ENCODE data around the gene OIP5. TPM values are rescaled to one million over a fixed set of nuclear protein-coding genes. Genes with fewer than 3 reads are reported as not detected.

OIP5 gene
- total RNA-seq, 6 experiments from 2014 or later, result 4.1 to 8.0 (median 7.1) TPM

GRCh38 chr15:41347236-41347635 lies 14.8 kb upstream of the OIP5 start:
- no peak for DNase-seq
- no peak overlapping the region for H3K27ac Mint-ChIP-seq
- H3K36me3 Mint-ChIP-seq (ENCODE audit: low read depth), result peaks cover 33% of the 10 kb centered on the region; the same call in 1 of the 2 replicates
- no peaks in the 10 kb centered on the region for H3K9me3 Mint-ChIP-seq
- no peak for TF ChIP-seq CTCF (IDR thresholded peaks at IDR 0.05)
- H3K4me3 Mint-ChIP-seq, result no peak overlapping the region
- H3K4me1 Mint-ChIP-seq (ENCODE audit: low read depth), result no peaks in the 10 kb centered on the region
- no peaks in the 10 kb centered on the region; the same call in 1 of the 2 replicates for H3K27me3 Mint-ChIP-seq (ENCODE audit: insufficient read depth)

- no peaks in the 10 kb centered on the region; the same call in 1 of the 2 replicates for H3K27me3 Mint-ChIP-seq (ENCODE audit: insufficient read depth)
- no peak for TF ChIP-seq CTCF (IDR thresholded peaks at IDR 0.05)
- H3K4me3 Mint-ChIP-seq, result no peak overlapping the region
- H3K27ac Mint-ChIP-seq, result no peak overlapping the region
- H3K9me3 Mint-ChIP-seq, result no peaks in the 10 kb centered on the region
- H3K36me3 Mint-ChIP-seq (ENCODE audit: low read depth), result peaks cover 34% of the 10 kb centered on the region
- peaks cover 33% of the 10 kb centered on the region for H3K4me1 Mint-ChIP-seq (ENCODE audit: low read depth)
- no peak for DNase-seq
Observed at GRCh38 chr15:41341519-41341918, 9.1 kb upstream of the OIP5 start.

- no peaks in the 10 kb centered on the region for H3K9me3 Mint-ChIP-seq
- peaks cover 26% of the 10 kb centered on the region for H3K36me3 Mint-ChIP-seq (ENCODE audit: low read depth)
- peaks cover 34% of the 10 kb centered on the region for H3K4me1 Mint-ChIP-seq (ENCODE audit: low read depth)
- no peak for TF ChIP-seq CTCF (IDR thresholded peaks at IDR 0.05)
- H3K27ac Mint-ChIP-seq, result peak overlapping the region; percentile 35; the same call in 1 of the 2 replicates
- no peaks in the 10 kb centered on the region; the same call in 1 of the 2 replicates for H3K27me3 Mint-ChIP-seq (ENCODE audit: insufficient read depth)
- DNase-seq, result no peak
- H3K4me3 Mint-ChIP-seq, result no peak overlapping the region
Observed at GRCh38 chr15:41340189-41340695, 7.9 kb upstream of the OIP5 start.

- Mint-ChIP-seq H3K4me3 (peak overlapping the region; percentile 46), H3K27me3 (ENCODE audit: insufficient read depth) (peaks cover under 1% of the 10 kb centered on the region; the same call in 1 of the 2 replicates), H3K4me1 (ENCODE audit: low read depth) (peaks cover 42% of the 10 kb centered on the region), H3K36me3 (ENCODE audit: low read depth) (peaks cover 26% of the 10 kb centered on the region), H3K27ac (peak overlapping the region; percentile 80), H3K9me3 (no peaks in the 10 kb centered on the region; the same call in 1 of the 2 replicates)
- DNase-seq, result no peak
- TF ChIP-seq CTCF (IDR thresholded peaks at IDR 0.05), result no peak
Observed at GRCh38 chr15:41337631-41338522, 5.5 kb upstream of the OIP5 start.

GRCh38 chr15:41337047-41337446 lies 4.7 kb upstream of the OIP5 start:
- Mint-ChIP-seq H3K4me1 (ENCODE audit: low read depth) (peaks cover 40% of the 10 kb centered on the region), H3K36me3 (ENCODE audit: low read depth) (peaks cover 21% of the 10 kb centered on the region), H3K4me3 (no peak overlapping the region)

More at GRCh38 chr15:41337047-41337446, 4.7 kb upstream of the OIP5 start:
- H3K27ac Mint-ChIP-seq, result peak overlapping the region; percentile 80
- TF ChIP-seq CTCF (IDR thresholded peaks at IDR 0.05), result no peak
- H3K27me3 Mint-ChIP-seq (ENCODE audit: insufficient read depth), result peaks cover 6% of the 10 kb centered on the region; the same call in 1 of the 2 replicates
- H3K9me3 Mint-ChIP-seq, result no peaks in the 10 kb centered on the region; the same call in 1 of the 2 replicates
- no peak for DNase-seq

Measured in HFFc6 (cell line).